GM12878 (cell line): ENCODE measurements around the gene GSTO1. TPM values are rescaled to one million over a fixed set of nuclear protein-coding genes. Genes with fewer than 3 reads are reported as not detected.

Experiments used
- ATAC-seq: fragments of 200-7000 bp; cut with Tn5 transposase; 3 replicates; pipeline ENCODE4 v1.9.1; 2020; ENCODE audit warnings: mild to moderate bottlenecking, moderate library complexity
- BruUV-seq: library from RNA; stranded (reverse); fragments of 400-500 nt; replicated peaks from 2 replicates; lab custom pipeline; 2021; lab: Mats Ljungman, UMichigan
- CTCF ChIA-PET: fragments of 300-600 bp; sonication (Branson Sonifier 250); formaldehyde crosslinking; extraction: SDS; loops from one replicate; lab custom pipeline; 2021; ENCODE audit warnings: inconsistent platforms; lab: Yijun Ruan, JAX
- POLR2A ChIA-PET: fragments of 350-600 bp; formaldehyde crosslinking; extraction: SDS; loops from one replicate; lab custom pipeline; 2021; ENCODE audit warnings: inconsistent platforms; lab: Charles Lee
- RAD21 ChIA-PET: fragments of 300-600 bp; sonication (Branson Sonifier 250); formaldehyde crosslinking; loops from one replicate; lab custom pipeline; 2023; ENCODE audit warnings: antibody characterized with exemption; ENCODE audit not compliant: unreplicated experiment; lab: Charles Lee
- SMC1A ChIA-PET: fragments of 300-600 bp; sonication (Branson Sonifier 250); formaldehyde crosslinking; loops from one replicate; lab custom pipeline; 2023; ENCODE audit not compliant: unreplicated experiment, uncharacterized antibody; lab: Charles Lee
- DNase-seq: peaks from one replicate; pipeline ENCODE4 v3.0.0-alpha.2; 2011; ENCODE audit warnings: low read depth, low spot score
- FAIRE-seq: peaks from 3 replicates; lab custom pipeline; 2011; peaks lifted over from hg19 to GRCh38; lab: Jason Lieb, UNC
- H2AFZ ChIP-seq: 2 replicates; pipeline ENCODE4 v1.6.0; 2011; ENCODE audit warnings: low read depth, low read length, control low read depth; ENCODE audit not compliant: control insufficient read depth
- H3K27ac ChIP-seq: 2 replicates; pipeline ENCODE4 v1.5.1; 2011; ENCODE audit warnings: control low read depth; ENCODE audit not compliant: control insufficient read depth, insufficient read depth
- H3K27me3 ChIP-seq, 2 experiments: replicated peaks in 1 of 2; 2 replicates each; pipeline versions ENCODE4 v1.6.0 to v1.6.1; 2011; ENCODE audit warnings: low read length in 1 of 2; ENCODE audit not compliant: control insufficient read depth in 2 of 2, insufficient read depth in 2 of 2
- H3K36me3 ChIP-seq, 2 experiments: 2 replicates each; pipeline ENCODE4 v1.5.1; 2011; ENCODE audit warnings: low read length in 1 of 2; ENCODE audit not compliant: control insufficient read depth in 2 of 2, insufficient read depth in 2 of 2
- H3K4me1 ChIP-seq: 2 replicates; pipeline ENCODE4 v1.6.1; 2011; ENCODE audit warnings: mild to moderate bottlenecking, low read length, moderate library complexity, mixed read lengths; ENCODE audit not compliant: control insufficient read depth, insufficient read depth
- H3K4me2 ChIP-seq: 2 replicates; pipeline ENCODE4 v1.6.0; 2011; ENCODE audit warnings: control low read depth; ENCODE audit not compliant: control insufficient read depth, insufficient read depth
- H3K4me3 ChIP-seq: fragments of 200-600 bp; sonication (generic); 2 replicates; pipeline ENCODE4 v1.5.1; 2016
- H3K79me2 ChIP-seq: 2 replicates; pipeline ENCODE4 v1.6.0; 2011; ENCODE audit warnings: low read length; ENCODE audit not compliant: control insufficient read depth, insufficient read depth
- H3K9ac ChIP-seq: 2 replicates; pipeline ENCODE4 v1.8.0; 2011; ENCODE audit warnings: low read length, control low read depth, mixed read lengths; ENCODE audit not compliant: control insufficient read depth, insufficient read depth
- H3K9me3 ChIP-seq: replicated peaks from 3 replicates; pipeline ENCODE4 v1.5.1; 2011; ENCODE audit warnings: mild to moderate bottlenecking, low read length; ENCODE audit not compliant: control insufficient read depth, insufficient read depth
- H4K20me1 ChIP-seq: 2 replicates; pipeline ENCODE4 v1.6.0; 2011; ENCODE audit not compliant: control insufficient read depth, insufficient read depth
- CBFB ChIP-seq: IDR thresholded peaks from 2 replicates; pipeline ENCODE4 v1.6.1; 2016; ENCODE audit warnings: antibody characterized with exemption, low read depth
- ELK1 ChIP-seq: IDR thresholded peaks from 2 replicates; pipeline ENCODE4 v1.6.1; 2012; ENCODE audit warnings: low read depth, low read length, improper control_type of control experiment
- HDAC6 ChIP-seq: fragments of 200-600 bp; sonication (generic); IDR thresholded peaks from one replicate; pipeline ENCODE4 v1.8.0; 2017; ENCODE audit warnings: antibody characterized with exemption; ENCODE audit not compliant: unreplicated experiment
- JUNB ChIP-seq: IDR thresholded peaks from 2 replicates; pipeline ENCODE4 v1.6.1; 2016; ENCODE audit warnings: antibody characterized with exemption, mild to moderate bottlenecking
- KDM1A ChIP-seq: fragments of 200-600 bp; sonication (generic); IDR thresholded peaks from 2 replicates; pipeline ENCODE4 v1.6.1; 2016; ENCODE audit warnings: borderline replicate concordance
- MEF2B ChIP-seq: fragments of 450-650 bp; IDR thresholded peaks from 2 replicates; pipeline ENCODE4 v1.6.1; 2018; ENCODE audit warnings: mild to moderate bottlenecking, moderate library complexity; ENCODE audit not compliant: partially characterized antibody, poor library complexity, severe bottlenecking
- NFXL1 ChIP-seq: fragments of 450-650 bp; IDR thresholded peaks from 2 replicates; pipeline ENCODE4 v1.6.1; 2017; ENCODE audit warnings: antibody characterized with exemption, mild to moderate bottlenecking, borderline replicate concordance
- NFYA ChIP-seq: IDR thresholded peaks from 2 replicates; pipeline ENCODE4 v1.6.1; 2011; ENCODE audit warnings: low read depth, mild to moderate bottlenecking, low read length, improper control_type of control experiment, borderline replicate concordance
- POLR2AphosphoS2 ChIP-seq: IDR thresholded peaks from 2 replicates; pipeline ENCODE4 v1.6.1; 2011; ENCODE audit warnings: low read depth, mild to moderate bottlenecking, low read length, improper control_type of control experiment, moderate library complexity
- RAD21 ChIP-seq: IDR thresholded peaks from 2 replicates; pipeline ENCODE4 v1.6.1; 2011; ENCODE audit warnings: mild to moderate bottlenecking, low read depth, low read length, moderate library complexity; ENCODE audit not compliant: insufficient read depth
- RELA ChIP-seq: fragments of 450-650 bp; IDR thresholded peaks from 2 replicates; pipeline ENCODE4 v1.8.0; 2014; ENCODE audit warnings: borderline replicate concordance; ENCODE audit not compliant: partially characterized antibody
- ZBED1 ChIP-seq: IDR thresholded peaks from 2 replicates; pipeline ENCODE4 v1.6.1; 2016; ENCODE audit warnings: borderline replicate concordance
- ZZZ3 ChIP-seq: IDR thresholded peaks from 2 replicates; pipeline ENCODE4 v1.6.1; 2011; ENCODE audit warnings: low read depth; ENCODE audit not compliant: control insufficient read depth, insufficient read length
- WGBS: methylation state at CpG from one replicate; pipeline ENCODE4 v1.1.6; 2016; ENCODE audit warnings: low lambda C conversion rate; ENCODE audit not compliant: insufficient replicate concordance, insufficient coverage; ENCODE audit errors: missing lambda C conversion rate; 5-methylcytosine and 5-hydroxymethylcytosine counted together
- in situ Hi-C: fragments of 300-500 bp; cut with MboI; formaldehyde crosslinking; loops from 9 replicates; pipeline ENCODE4 v1.14.3; 2018; ENCODE audit warnings: mixed read lengths
- intact Hi-C: fragments of 100-400 bp; cut with micrococcal nuclease; formaldehyde crosslinking; loops from one replicate; pipeline ENCODE4 v1.14.2; 2022; ENCODE audit not compliant: unreplicated experiment
- polyA plus RNA-seq, 11 experiments: library from polyadenylated mRNA; depleted of rRNA in 4 of 11; unstranded in 6 of 11; stranded (reverse) in 5 of 11; fragments of >200 nt; fragmentation: Nextera tagmentation in 4 of 11; fragmentation: Illumina TruSeq in 1 of 11; extraction: Ambion mirVana in 4 of 11; extraction: Trizol in 1 of 11; gene quantifications; 1 replicate in 1 of 11; 2 replicates in 10 of 11; pipeline versions ENCODE4 v1.2.1 to v1.2.3, GENCODE V29; 2011 to 2016; ENCODE audit warnings: inconsistent platforms in 2 of 11, missing spikeins in 2 of 11, low read depth in 1 of 11
- total RNA-seq, 4 experiments: library from RNA; depleted of rRNA in 3 of 4; stranded (reverse); fragments of >200 nt in 3 of 4; fragmentation: Illumina TruSeq in 1 of 4; extraction: Trizol in 1 of 4; gene quantifications; 2 replicates each; pipeline versions ENCODE4 v1.2.1 to v1.2.3, GENCODE V29; 2013 to 2021
- TF ChIP-seq, protein P1 (sequence below): fragments of 450-650 bp; IDR thresholded peaks from 2 replicates; pipeline ENCODE4 v1.6.1; 2014; ENCODE audit warnings: mild to moderate bottlenecking

The GSTO1 gene
- total and polyA plus RNA-seq, 10 of the 15 experiments (the other 5 are each of a cell fraction or from before 2014, with no cell fraction given): 53.1 to 197 (median 112) TPM

DNA sequence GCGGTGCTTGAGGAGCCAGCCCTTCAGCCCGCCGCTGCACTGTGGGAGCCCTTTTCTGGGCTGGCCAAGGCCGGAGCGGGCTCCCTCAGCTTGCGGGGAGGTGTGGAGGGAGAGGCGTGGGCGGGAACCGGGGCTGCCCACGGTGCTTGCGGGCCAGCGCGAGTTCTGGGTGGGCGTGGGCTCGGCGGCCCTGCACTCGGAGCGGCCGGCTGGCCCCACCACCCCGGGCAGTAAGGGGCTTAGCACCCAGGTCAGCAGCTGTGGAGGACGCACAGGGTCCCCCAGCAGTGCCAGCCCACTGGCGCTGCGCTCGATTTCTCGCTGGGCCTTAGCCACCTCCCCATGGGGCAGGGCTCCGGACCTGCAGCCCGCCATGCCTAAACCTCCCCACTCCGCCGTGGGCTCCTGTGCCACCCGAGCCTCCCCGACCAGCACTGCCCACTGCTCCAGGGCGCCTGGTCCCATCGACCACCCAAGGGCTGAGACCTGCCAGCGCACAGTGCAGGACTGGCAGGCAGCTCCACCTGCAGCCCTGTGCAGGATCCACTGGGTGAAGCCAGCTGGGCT is 9.5 kb upstream of the GSTO1 start (continued):
- TF ChIP-seq ELK1 (no peak), CBFB (no peak), ZBED1 (no peak), KDM1A (no peak), RELA (no peak)

DNA sequence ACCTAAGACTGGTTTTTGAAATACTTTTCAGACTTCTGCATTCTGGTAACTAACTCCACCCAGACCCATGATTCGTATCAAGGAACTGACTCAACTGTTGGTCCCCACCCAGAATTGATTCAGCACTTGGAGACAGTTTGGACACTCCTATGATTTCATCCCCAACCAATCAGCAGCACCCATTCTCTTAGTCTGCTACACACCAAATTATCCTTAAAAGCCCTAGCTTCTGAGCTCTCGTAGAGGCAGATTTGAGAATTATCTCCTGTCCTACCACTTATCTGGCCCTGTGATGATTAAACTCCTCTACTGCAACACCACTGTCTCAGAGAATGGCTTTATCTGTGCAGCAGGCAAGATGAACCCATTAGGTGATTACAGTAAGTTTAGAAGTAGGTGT is 7.7 kb upstream of the GSTO1 start:
- ChIA-PET SMC1A (interaction anchor here (1.1 to 1.2 kb wide), 2 partner anchors 9 to 16 kb away, joined by 3 to 5 read pairs; partner anchors contain the start of gene GSTO1), RAD21 (no interaction called here), POLR2A (no interaction called here), CTCF (interaction anchor here (0.6 kb wide), 1 partner anchor 19 kb away, joined by 3 read pairs; no protein-coding TSS in a partner anchor)
- no TSS peak for BruUV-seq
- no peak for TF ChIP-seq JUNB
- TF ChIP-seq NFYA: no peak
- TF ChIP-seq, protein P1, sequence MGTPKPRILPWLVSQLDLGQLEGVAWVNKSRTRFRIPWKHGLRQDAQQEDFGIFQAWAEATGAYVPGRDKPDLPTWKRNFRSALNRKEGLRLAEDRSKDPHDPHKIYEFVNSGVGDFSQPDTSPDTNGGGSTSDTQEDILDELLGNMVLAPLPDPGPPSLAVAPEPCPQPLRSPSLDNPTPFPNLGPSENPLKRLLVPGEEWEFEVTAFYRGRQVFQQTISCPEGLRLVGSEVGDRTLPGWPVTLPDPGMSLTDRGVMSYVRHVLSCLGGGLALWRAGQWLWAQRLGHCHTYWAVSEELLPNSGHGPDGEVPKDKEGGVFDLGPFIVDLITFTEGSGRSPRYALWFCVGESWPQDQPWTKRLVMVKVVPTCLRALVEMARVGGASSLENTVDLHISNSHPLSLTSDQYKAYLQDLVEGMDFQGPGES: no peak
- TF ChIP-seq RAD21: no peak
- TF ChIP-seq ZZZ3: no peak
- no peak for TF ChIP-seq RELA
- TF ChIP-seq HDAC6: no peak
- no peak for TF ChIP-seq MEF2B
- no peak for TF ChIP-seq POLR2AphosphoS2
- no peak for TF ChIP-seq NFXL1
- FAIRE-seq (no peak), ATAC-seq (no peak), DNase-seq (no peak)
- in situ Hi-C loops (no loop called here), intact Hi-C loops (no loop called here)
- no peak overlapping the region for H3K4me3 ChIP-seq
- H3K4me1 ChIP-seq: no peaks in the 10 kb centered on the region
- no peak overlapping the region for H3K9ac ChIP-seq
- H3K27me3 ChIP-seq: no peaks in the 10 kb centered on the region
- no peak overlapping the region for H3K27ac ChIP-seq
- H2AFZ ChIP-seq: no peak overlapping the region
- no peaks in the 10 kb centered on the region for H4K20me1 ChIP-seq
- no peaks in the 10 kb centered on the region for H3K79me2 ChIP-seq
- peaks cover 6% of the 10 kb centered on the region for H3K9me3 ChIP-seq
- WGBS: 0% methylated on average over 2 of the region's 2 CpGs
- no peaks in the 10 kb centered on the region for H3K36me3 ChIP-seq
- no peak overlapping the region for H3K4me2 ChIP-seq
